Lung (tissue), 12 donors: ENCODE measurements around the gene MARCHF7. TPM values are rescaled to one million over a fixed set of nuclear protein-coding genes. Genes with fewer than 3 reads are reported as not detected.
"Not testable (repeated sequence)": the region's sequence is repeated elsewhere in the genome, so short reads cannot be mapped to it uniquely, and the experiment has no call there.

Experiments
- ATAC-seq: fragments of 200-7000 bp; cut with Tn5 transposase; one replicate; pipeline ENCODE4 v1.9.1; 2020; ENCODE audit warnings: moderate number of reproducible peaks; ENCODE audit not compliant: insufficient read depth, low FRiP score
- DNase-seq, 3 donors: peaks; one replicate each; pipeline ENCODE4 v3.0.0-alpha.2; 2013 to 2017
- H3K27ac ChIP-seq, 2 donors: one replicate each; pipeline ENCODE4 v1.5.1; 2013; ENCODE audit warnings: mild to moderate bottlenecking in 2 of 2, moderate library complexity in 2 of 2, control low read depth in 1 of 2, inconsistent platforms in 1 of 2, low read depth in 1 of 2, low read length in 1 of 2
- H3K27me3 ChIP-seq, 3 donors: one replicate each; pipeline ENCODE4 v1.5.1; 2013; ENCODE audit warnings: low read length in 2 of 3; ENCODE audit not compliant: control insufficient read depth in 3 of 3, insufficient read depth in 3 of 3
- H3K36me3 ChIP-seq, 4 donors: one replicate each; pipeline ENCODE4 v1.5.1; 2013; ENCODE audit warnings: low read length in 4 of 4, mild to moderate bottlenecking in 1 of 4, moderate library complexity in 1 of 4; ENCODE audit not compliant: control insufficient read depth in 4 of 4, insufficient read depth in 4 of 4
- H3K4me1 ChIP-seq, 5 donors: one replicate each; pipeline ENCODE4 v1.5.1; 2013; ENCODE audit warnings: low read length in 5 of 5, mild to moderate bottlenecking in 2 of 5, moderate library complexity in 1 of 5; ENCODE audit not compliant: control insufficient read depth in 5 of 5, insufficient read depth in 5 of 5
- H3K4me3 ChIP-seq: one replicate; pipeline ENCODE4 v1.5.1; 2013; ENCODE audit warnings: mild to moderate bottlenecking, control low read depth, moderate library complexity
- H3K9ac ChIP-seq, 2 donors: one replicate each; pipeline ENCODE4 v1.5.1; 2013; ENCODE audit warnings: low read length in 2 of 2, control low read depth in 1 of 2; ENCODE audit not compliant: insufficient read depth in 1 of 2
- H3K9me3 ChIP-seq, 4 donors: one replicate each; pipeline ENCODE4 v1.5.1; 2013; ENCODE audit warnings: low read length in 3 of 4, mild to moderate bottlenecking in 1 of 4, moderate library complexity in 1 of 4; ENCODE audit not compliant: control insufficient read depth in 4 of 4, insufficient read depth in 3 of 4
- WGBS, 2 donors: extraction: QIAGEN DNeasy Blood & Tissue Kit; methylation state at CpG; one replicate each; pipeline ENCODE4 v1.1.7; 2013; 5-methylcytosine and 5-hydroxymethylcytosine counted together
- polyA plus RNA-seq, 2 donors: library from polyadenylated mRNA; stranded (reverse); fragments of 200-250 nt; gene quantifications; one replicate each; pipeline ENCODE4 v1.2.1, GENCODE V29; 2013
- total RNA-seq, 2 donors: library from RNA; depleted of rRNA in 1 of 2; stranded (reverse); fragments of >200 nt in 1 of 2; gene quantifications; one replicate each; pipeline ENCODE4 v1.2.1, GENCODE V29; 2014 to 2021
- TF ChIP-seq, protein P1 (sequence below): IDR thresholded peaks from 2 replicates; pipeline ENCODE4 v1.5.1; 2012; ENCODE audit warnings: mild to moderate bottlenecking; ENCODE audit errors: control extremely low read depth, extremely low read depth
- donor health status: control.
- donor health status: control.
- donor health status: Bipolar disorder and iron deficiency.
- donor health status: healthy.
- donor health status: DM: yes; HTN: yes; CAD: no.

The MARCHF7 gene
- total and polyA plus RNA-seq, 4 donors, result 22.6 to 168 (median 55.4) TPM

DNA sequence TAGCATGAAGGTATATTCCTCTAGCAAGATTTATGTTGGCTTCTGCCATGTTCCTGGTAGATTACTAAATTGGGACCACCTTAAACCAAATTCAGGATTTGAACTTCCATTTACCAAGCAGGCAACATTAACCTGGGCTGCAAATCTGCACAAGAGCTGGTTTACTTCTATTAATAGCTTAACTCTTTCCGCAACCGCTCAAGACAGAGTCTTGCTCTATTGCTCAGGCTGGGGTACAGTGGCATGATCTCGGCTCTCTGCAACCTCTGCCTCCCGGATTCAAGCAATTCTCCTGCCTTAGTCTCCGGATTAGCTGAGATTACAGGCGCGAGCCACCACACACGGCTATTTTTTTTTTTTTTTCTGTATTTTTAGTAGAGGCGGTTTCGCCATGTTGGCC, 8.4 kb downstream of the MARCHF7 start:
- ATAC-seq (no peak), DNase-seq (no peak)
- H3K27me3 ChIP-seq, result no peaks in the 10 kb centered on the region
- H3K9ac ChIP-seq, result no peak overlapping the region
- no peak overlapping the region for H3K27ac ChIP-seq
- no peak overlapping the region for H3K4me3 ChIP-seq
- peaks cover 12 to 21% (median 17%) of the 10 kb centered on the region in 4 donors for H3K36me3 ChIP-seq
- H3K9me3 ChIP-seq, result no peaks in the 10 kb centered on the region
- H3K4me1 ChIP-seq, result peaks cover 0 to 31% (median 3%) of the 10 kb centered on the region in 5 donors
- 97% methylated on average over 10 of the region's 10 CpGs for WGBS, 2 donors
- TF ChIP-seq, protein P1, sequence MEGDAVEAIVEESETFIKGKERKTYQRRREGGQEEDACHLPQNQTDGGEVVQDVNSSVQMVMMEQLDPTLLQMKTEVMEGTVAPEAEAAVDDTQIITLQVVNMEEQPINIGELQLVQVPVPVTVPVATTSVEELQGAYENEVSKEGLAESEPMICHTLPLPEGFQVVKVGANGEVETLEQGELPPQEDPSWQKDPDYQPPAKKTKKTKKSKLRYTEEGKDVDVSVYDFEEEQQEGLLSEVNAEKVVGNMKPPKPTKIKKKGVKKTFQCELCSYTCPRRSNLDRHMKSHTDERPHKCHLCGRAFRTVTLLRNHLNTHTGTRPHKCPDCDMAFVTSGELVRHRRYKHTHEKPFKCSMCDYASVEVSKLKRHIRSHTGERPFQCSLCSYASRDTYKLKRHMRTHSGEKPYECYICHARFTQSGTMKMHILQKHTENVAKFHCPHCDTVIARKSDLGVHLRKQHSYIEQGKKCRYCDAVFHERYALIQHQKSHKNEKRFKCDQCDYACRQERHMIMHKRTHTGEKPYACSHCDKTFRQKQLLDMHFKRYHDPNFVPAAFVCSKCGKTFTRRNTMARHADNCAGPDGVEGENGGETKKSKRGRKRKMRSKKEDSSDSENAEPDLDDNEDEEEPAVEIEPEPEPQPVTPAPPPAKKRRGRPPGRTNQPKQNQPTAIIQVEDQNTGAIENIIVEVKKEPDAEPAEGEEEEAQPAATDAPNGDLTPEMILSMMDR, result no peak

DNA sequence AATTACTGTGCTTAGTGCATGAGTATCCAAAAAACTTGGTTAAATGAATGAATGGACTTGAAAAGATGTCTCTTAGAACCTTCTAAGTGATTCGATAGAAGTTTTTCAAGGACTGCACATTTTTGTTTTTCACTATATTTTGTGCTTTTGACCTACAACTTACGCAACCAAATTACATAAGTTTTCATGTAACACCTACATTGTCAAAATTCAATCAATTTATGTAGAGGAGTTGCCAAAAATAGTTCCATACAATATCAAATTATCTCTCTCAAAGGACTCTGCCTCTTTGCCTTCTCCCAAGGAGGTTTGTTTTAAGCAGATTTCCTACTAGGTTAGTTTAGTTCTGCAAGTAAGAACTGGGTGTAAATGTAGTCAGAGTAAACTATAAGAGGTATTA, 10.3 kb downstream of the MARCHF7 start:
- Histone ChIP-seq H3K27ac (no peak overlapping the region), H3K4me1 (peaks cover 0 to 34% (median 0%) of the 10 kb centered on the region in 5 donors), H3K4me3 (no peak overlapping the region), H3K27me3 (no peaks in the 10 kb centered on the region), H3K9ac (no peak overlapping the region), H3K9me3 (no peaks in the 10 kb centered on the region), H3K36me3 (peaks cover 11 to 13% (median 12%) of the 10 kb centered on the region in 4 donors)
- TF ChIP-seq, protein P1, result no peak
- ATAC-seq (no peak), DNase-seq (no peak)
- 81 to 97% methylated on average over 2 of the region's 2 CpGs for WGBS, 2 donors

DNA sequence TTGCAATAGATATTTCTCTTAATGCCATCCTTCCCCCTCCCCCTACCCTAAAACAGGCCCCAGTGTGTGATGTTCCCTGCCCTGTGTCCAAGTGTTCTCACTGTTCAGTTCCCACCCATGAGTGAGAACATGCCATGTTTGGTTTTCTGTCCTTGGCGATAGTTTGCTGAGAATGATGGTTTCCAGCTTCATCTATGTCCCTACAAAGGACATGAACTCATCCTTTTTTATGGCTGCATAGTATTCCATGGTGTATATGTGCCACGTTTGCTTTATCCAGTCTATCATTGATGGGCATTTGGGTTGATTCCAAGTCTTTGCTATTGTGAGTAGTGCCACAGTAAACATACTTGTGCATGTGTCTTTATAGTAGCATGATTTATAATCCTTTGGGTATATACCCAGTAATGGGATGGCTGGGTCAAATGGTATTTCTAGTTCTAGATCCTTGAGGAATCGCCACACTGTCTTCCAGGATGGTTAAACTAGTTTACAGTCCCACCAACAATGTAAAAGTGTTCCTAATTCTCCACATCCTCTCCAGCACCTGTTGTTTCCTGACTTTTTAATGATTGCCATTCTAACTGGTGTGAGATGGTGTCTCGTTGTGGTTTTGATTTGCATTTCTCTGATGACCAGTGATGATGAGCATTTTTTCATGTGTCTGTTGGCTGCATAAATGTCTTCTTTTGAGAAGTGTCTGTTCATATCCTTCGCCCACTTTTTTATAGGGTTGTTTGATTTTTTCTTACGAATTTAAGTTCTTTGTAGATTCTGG, 12.7 kb downstream of the MARCHF7 start:
- not testable (repeated sequence) for H3K4me3 ChIP-seq, H3K9me3 ChIP-seq, H3K27ac ChIP-seq, H3K27me3 ChIP-seq, DNase-seq, H3K9ac ChIP-seq, ATAC-seq
- Histone ChIP-seq H3K36me3 (peaks cover 5 to 21% (median 12%) of the 10 kb centered on the region in 4 donors), H3K4me1 (peaks cover 0 to 25% (median 0%) of the 10 kb centered on the region in 5 donors)
- WGBS, 2 donors, result 89 to 91% methylated on average over 6 of the region's 6 CpGs

DNA sequence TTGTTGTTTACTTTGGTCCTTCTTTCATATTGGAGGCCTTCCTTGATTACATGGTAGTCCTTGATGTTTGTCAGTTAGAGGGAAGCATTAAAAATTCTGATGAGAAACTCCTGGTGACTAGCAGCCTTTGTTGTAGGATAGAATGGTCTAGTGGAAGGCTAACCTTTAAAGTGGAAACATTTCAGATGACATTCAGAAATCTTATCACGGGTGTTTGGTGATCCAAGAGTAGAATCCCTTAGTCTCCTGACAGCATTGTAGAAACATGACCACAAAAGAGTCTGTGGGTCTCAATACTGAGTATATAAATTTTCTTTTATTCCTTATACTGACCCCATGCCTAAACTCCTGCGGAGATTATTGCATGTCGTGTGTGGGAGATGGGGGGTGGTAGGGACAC, 13.4 kb downstream of the MARCHF7 start:
- TF ChIP-seq, protein P1, result no peak
- H3K4me3 ChIP-seq, result no peak overlapping the region
- H3K27me3 ChIP-seq, result no peaks in the 10 kb centered on the region
- no peaks in the 10 kb centered on the region for H3K9me3 ChIP-seq
- H3K27ac ChIP-seq, result no peak overlapping the region
- ATAC-seq (no peak), DNase-seq (no peak)
- peaks cover 6 to 22% (median 11%) of the 10 kb centered on the region in 4 donors for H3K36me3 ChIP-seq
- WGBS, 2 donors, result 91 to 92% methylated on average over 3 of the region's 3 CpGs
- H3K9ac ChIP-seq, result no peak overlapping the region
- peaks cover 0 to 23% (median 0%) of the 10 kb centered on the region in 5 donors for H3K4me1 ChIP-seq
